ENCODE results near the gene ABCF3.

Gene ABCF3

DNA sequence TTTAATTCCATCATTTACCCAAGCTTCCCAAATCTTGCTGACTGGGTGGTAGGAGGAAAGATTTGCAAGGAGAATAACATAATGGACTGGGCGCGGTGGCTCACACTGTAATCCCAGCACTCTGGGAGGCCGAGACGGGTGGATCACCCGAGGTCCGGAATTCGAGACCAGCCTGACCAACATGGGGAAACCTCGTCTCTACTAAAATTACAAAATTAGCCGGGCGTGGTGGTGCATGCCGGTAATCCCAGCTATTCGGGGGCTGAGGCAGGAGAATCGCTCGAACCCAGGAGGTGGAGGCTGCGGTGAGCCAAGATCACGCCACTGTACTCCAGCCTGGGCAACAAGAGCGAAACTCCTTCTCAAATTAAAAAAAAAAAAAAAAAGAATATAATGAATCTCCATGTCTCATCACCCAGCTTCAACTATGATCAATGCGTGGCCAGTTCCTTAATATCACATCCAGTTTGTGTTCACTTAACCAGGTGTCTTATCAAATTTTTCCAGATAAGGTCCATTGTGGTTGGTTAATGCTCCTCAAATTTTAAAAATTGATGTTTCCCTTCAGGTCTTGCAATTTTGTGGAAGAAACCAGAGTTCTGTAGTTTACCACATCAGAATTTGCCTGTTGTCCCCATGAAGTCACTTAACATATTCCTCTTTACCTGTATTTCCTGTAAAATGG, 1.3 kb upstream of the ABCF3 start:
- TF ChIP-seq, protein P1, sequence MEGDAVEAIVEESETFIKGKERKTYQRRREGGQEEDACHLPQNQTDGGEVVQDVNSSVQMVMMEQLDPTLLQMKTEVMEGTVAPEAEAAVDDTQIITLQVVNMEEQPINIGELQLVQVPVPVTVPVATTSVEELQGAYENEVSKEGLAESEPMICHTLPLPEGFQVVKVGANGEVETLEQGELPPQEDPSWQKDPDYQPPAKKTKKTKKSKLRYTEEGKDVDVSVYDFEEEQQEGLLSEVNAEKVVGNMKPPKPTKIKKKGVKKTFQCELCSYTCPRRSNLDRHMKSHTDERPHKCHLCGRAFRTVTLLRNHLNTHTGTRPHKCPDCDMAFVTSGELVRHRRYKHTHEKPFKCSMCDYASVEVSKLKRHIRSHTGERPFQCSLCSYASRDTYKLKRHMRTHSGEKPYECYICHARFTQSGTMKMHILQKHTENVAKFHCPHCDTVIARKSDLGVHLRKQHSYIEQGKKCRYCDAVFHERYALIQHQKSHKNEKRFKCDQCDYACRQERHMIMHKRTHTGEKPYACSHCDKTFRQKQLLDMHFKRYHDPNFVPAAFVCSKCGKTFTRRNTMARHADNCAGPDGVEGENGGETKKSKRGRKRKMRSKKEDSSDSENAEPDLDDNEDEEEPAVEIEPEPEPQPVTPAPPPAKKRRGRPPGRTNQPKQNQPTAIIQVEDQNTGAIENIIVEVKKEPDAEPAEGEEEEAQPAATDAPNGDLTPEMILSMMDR (IDR thresholded peaks at IDR 0.05; ENCODE audit: extremely low read depth, insufficient read depth, missing control alignments): no peak
- in situ Hi-C loops (cut with MboI; ENCODE audit: low pct_unique_long_range_greater_than_20kb, low sequenced_read_pairs, unreplicated experiment): no loop called here
- DNase-seq (ENCODE audit: low spot score): no peak

DNA sequence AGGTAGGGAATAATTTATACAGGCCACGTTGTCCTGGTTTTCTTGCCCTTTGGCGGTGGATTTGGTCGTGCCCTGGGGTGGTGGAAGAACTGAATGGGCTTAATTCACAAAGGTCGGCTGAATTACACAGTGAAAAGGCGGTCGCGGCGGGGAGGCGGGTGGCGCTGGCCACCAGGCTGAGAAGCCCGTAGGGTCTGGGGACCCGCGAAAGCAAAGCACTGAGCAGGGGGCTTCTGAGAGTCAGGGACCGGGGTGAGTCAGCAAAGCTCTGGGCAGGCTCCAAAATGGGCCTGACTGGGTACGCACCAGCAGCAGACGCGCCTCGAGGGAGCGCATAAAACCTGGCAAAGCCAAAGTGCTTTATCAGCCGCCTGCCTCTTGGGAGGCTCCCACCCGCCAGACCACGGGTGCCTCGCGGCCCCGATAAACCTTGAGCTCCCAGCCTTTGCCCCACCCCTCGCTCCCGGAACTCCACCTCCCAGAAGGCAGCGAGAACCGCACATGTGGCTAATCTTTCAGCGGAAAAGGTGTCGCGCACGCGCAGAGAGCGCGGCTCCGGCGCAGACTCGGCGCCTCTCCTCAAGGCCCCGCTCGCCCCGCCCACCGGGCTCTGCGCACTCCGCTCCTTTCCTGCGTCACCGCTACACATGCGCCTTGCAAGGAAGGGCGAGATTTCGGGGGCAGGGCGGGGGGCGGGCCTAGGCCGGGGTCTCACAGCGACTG, 377 bp upstream of the ABCF3 start:
- peak; percentile 98 for DNase-seq (ENCODE audit: low spot score)
- in situ Hi-C loops (cut with MboI; ENCODE audit: low pct_unique_long_range_greater_than_20kb, low sequenced_read_pairs, unreplicated experiment): no loop called here
- TF ChIP-seq, protein P1 (IDR thresholded peaks at IDR 0.05; ENCODE audit: extremely low read depth, insufficient read depth, missing control alignments): no peak

DNA sequence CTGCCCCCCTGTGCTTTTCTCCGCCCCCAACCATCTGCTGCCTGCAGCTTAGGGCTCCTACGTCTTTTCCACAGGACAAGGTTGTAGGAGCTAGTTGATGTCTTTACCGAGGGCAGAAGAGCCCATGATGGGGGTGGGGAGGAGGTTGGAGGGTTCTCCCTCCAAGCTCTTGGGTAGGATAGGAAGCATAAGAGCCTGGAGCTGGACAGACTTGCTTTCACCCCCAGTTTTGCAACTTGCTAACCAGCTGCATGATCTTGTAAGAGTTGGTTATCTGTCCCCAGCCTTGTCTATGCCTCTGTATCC, 856 bp downstream of the ABCF3 start:
- TF ChIP-seq, protein P1 (IDR thresholded peaks at IDR 0.05; ENCODE audit: extremely low read depth, insufficient read depth, missing control alignments): no peak
- DNase-seq (ENCODE audit: low spot score): no peak
- in situ Hi-C loops (cut with MboI; ENCODE audit: low pct_unique_long_range_greater_than_20kb, low sequenced_read_pairs, unreplicated experiment): no loop called here

DNA sequence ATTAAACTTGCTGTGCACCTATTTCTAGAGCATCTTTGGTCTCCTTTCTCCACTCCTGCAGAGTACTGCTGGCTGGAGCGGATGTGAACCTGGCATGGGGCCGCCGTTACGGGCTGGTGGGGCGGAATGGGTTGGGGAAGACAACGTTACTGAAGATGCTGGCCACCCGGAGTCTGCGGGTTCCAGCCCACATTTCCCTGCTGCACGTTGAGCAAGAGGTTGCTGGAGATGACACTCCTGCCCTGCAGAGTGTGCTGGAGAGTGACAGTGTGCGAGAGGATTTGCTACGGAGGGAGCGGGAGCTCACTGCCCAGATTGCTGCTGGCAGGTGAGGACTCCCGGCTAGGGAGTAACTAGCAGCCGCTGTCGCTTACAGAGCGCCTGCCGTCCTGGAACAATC, 2.1 kb downstream of the ABCF3 start:
- TF ChIP-seq, protein P1 (IDR thresholded peaks at IDR 0.05; ENCODE audit: extremely low read depth, insufficient read depth, missing control alignments): no peak
- in situ Hi-C loops (cut with MboI; ENCODE audit: low pct_unique_long_range_greater_than_20kb, low sequenced_read_pairs, unreplicated experiment): no loop called here
- no peak for DNase-seq (ENCODE audit: low spot score)

DNA sequence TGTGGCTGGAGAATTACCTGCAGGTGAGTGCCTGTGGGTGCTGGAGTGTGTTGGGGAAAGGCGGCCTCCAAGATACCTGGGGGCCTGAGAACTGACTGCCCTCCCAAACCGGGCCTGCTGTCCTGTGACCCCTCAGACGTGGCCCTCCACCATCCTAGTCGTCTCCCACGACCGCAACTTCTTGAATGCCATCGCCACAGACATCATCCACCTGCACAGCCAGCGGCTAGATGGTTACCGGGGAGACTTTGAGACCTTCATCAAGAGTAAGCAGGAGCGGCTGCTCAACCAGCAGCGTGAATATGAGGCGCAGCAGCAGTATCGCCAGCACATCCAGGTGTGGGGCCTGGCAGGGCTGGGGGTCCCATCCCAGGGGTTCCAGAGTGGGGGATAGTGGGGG, 3.4 kb downstream of the ABCF3 start:
- no peak for DNase-seq (ENCODE audit: low spot score)
- TF ChIP-seq, protein P1 (IDR thresholded peaks at IDR 0.05; ENCODE audit: extremely low read depth, insufficient read depth, missing control alignments): no peak
- in situ Hi-C loops (cut with MboI; ENCODE audit: low pct_unique_long_range_greater_than_20kb, low sequenced_read_pairs, unreplicated experiment): no loop called here

DNA sequence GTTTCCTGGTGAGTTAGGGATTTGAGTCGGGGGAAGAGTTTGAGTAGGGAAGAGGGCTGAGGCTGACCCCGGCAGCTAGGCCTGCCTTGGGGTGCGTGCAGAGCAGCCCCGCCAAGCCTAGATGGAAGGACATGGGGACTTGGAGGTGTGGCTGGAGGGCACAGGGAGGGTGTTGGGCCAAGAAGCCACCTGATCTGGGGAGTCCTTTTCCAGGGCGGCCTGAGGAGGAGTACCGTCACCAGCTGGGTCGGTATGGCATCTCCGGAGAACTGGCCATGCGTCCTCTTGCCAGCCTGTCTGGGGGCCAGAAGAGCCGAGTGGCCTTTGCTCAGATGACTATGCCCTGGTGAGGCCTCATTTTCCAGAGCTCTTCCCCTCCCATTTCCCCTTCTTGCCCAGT, 6.9 kb downstream of the ABCF3 start:
- in situ Hi-C loops (cut with MboI; ENCODE audit: low pct_unique_long_range_greater_than_20kb, low sequenced_read_pairs, unreplicated experiment): no loop called here
- TF ChIP-seq, protein P1 (IDR thresholded peaks at IDR 0.05; ENCODE audit: extremely low read depth, insufficient read depth, missing control alignments): no peak
- no peak for DNase-seq (ENCODE audit: low spot score)

All from GM13977 (cell line).